ENCODE data around the gene GOLGA8Q.
"Not testable (repeated sequence)": the region's sequence is repeated elsewhere in the genome, so short reads cannot be mapped to it uniquely, and the experiment has no call there.

The GOLGA8Q gene

DNA sequence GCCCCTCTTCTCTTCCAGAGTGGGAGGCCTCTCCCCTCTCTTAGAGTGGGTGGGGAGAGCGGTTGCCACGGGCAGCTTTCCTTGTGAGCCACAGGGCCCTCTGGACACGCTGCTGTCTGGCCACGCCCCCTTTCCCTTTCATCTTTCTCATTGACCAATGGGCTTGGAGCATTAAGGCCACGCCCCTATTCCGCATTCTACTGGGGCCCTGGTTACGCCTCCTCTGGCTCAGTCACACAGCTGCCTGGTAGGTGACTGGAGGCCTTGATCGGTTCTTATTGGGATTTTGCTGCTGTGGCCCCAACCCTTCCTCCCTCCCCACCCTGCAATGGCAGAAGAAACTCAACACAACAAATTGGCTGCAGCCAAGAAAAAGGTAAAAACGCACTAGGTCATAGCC, at the start of gene GOLGA8Q:
TSS of gene GOLGA8Q (plus strand) at position 301 of the 400 bp plus-strand sequence. CDS start at position 329, 28 bp downstream.
- DNase-seq, result not testable (repeated sequence)

DNA sequence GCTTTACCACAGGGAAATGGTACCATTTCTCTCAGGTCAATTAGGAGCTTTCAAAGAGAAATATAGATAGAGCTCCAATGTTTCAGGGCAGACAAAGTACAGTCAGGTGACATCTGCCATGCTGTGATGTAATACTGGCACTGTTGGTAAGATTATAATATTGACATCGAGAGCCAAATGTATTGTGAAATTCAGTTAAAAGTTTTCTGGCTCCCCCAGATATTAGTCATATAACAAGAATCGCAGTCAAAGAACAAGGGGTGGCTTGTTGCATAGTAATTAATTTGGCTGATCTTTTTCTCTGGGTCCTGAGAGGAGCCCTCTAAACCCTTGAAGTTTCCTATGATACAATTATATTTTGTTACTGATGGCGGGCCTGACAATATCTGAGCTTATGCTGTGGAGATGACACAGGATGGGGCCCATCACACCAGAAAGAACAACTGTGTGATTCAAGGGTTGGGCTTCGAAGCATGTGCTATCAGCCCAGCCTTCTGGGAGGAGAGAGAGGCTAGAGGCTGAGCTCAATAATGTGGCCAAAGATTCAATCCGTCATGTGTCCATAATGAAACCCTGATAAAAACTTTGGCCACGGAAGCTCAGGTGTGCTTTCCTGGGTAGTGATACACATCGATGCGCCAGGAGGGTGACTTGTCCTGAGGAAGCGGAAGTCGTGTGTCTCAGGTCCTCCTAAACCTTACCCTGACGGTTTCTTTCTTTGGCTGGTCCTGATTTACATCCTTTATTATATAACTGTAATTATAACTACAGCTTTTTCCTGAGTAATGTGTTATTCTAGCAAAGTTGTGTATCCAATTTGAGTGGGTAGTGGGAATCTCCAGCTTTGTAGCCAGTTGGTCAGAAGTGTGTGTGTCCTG, 48.7 kb upstream of the GOLGA8Q start:
- DNase-seq, result not testable (repeated sequence)

DNA sequence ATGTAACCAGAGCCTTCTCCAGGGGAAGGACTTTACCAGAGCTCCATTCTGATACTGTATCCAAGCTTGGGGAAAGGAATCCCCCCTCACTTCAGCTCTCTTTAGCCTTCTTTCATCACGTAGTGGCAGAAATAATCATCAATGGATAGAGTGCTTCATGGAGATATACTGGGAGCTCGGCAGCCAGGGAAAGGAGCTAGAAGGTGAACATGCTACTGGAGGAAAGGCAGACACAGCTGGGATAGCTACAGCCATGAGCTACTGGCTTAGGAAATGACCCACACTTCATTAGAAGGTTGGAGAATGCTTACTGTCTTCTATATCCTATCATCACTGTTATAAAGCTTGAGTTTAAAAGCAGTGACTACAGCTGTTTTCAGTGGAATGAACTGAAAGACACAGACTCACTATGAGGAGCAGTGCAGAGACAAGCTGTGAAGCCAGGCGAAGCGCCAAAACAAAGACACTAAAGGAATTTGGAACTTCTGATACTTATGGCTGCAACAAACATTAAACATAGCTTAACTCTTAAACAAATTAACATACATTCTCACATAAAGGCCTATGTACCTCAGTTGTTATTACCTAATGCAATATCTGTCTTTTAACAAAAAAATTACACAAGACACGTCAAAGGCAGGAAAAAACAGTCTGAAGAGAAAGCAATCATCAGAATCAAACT, 47.5 kb upstream of the GOLGA8Q start:
- not testable (repeated sequence) for DNase-seq

DNA sequence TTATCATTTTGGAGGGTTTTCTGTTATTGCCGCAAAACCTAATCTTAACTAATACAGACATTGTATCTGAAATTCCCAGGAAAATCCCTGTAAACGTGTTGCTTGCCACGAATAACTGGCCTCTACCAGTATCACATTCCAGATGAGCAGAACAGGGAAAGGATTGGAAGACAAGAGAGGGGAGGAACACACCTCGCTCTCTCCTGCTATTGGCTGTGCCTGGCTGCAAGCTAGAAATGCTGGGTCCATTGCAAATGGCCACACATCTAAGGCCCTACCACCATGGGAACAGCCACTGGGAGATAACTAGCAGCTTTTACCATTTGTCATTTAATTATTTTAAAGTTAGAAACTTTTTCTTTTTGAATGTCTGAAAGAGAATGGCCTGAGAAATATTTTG, 37.3 kb upstream of the GOLGA8Q start:
- DNase-seq, result not testable (repeated sequence)

DNA sequence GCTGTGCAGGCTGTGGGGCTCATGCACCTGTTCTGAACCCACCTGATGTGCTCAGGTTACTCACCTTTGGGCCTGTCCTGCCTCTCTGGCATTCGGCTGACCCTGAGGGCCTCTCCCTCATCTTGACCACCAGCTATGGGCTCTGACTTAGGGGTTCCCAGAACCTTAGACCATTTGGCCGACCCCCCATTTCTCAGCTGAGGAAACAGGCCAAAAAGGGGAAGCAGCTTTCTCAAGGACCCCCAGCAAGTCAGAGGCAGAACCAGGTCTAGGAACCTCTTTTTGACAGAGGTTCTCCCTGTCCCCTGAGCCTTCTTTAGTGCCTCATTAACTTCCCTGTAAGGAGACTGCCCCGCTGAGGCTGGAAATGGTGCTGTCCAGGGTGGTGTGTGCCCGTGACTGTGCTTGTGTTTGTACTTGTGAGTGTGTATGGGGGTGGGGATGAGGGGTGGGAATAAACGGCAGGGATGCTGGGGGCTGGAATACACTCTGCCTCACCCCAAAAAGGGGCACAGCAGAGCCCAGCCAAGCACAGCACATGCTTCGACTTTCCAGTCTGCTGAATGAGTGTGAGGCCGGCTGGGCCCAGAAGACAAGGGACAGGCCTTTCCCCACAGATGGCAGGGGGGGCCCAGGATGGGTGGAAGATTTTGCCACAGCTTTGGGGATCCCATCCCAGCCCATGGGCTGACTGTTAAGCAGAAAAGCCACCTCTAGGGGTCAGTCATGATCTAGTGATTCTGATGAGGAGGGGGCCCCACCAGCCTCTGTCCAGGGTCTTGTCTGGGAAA, 28.2 kb upstream of the GOLGA8Q start:
- DNase-seq, result not testable (repeated sequence)

DNA sequence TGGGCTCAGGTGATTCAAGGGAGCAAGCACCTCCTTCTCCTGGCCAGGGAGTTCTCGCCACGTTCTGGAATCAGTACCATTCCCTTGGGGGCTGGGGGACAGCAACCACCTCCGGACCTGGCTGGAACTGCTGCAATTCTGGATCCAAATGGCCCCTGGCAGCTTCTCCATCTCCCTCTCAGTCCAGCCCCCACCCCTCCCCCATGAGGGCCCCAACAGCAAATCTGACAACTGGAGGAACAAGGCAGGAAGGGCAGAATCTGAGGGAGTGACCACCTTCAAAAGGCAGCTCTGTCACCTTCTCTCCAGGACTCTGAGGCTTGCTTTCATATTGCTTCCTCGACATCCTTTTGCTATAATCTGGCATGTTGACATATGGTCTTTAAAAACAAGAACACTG, 25.9 kb upstream of the GOLGA8Q start:
- DNase-seq, result not testable (repeated sequence)

DNA sequence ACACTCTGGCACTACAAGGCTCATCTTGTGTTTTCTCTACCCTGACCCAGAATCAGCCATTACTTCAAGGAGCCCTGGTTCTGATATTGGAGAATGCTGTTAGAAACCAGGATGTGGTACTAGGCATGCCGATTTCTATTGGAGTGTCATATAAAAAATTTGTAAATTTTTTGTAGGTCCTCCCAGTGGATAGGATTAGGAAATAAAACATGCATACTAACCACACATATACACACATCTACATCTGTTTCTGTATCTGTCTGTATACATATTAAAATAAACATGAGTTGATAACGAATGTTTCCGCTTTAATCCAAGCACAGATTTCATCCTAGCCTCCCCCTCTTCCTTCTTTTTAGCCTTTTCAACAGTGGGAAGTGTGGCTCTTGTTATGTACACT, 22.8 kb upstream of the GOLGA8Q start:
- DNase-seq, result not testable (repeated sequence)

DNA sequence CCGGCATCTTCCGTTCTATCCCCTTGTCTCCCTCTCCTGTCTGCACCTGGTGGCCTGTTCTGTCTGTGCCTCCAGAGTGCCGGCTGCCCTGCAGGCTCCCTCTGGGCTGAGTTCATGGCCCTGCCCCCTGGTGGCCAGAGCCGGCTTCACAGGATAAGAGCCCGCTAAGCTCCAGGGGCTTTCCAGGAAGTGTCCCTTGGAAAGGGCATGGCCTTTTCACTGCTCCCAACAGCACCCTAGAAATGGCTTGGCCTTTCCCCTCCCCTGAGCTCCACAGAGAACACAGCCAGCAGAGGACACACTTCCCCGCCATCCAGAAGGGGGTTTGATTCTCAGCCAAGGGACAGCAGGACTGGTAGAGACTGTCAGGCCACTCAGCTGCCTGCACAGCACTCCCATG, 15.1 kb downstream of the GOLGA8Q start:
- DNase-seq, result not testable (repeated sequence)

DNA sequence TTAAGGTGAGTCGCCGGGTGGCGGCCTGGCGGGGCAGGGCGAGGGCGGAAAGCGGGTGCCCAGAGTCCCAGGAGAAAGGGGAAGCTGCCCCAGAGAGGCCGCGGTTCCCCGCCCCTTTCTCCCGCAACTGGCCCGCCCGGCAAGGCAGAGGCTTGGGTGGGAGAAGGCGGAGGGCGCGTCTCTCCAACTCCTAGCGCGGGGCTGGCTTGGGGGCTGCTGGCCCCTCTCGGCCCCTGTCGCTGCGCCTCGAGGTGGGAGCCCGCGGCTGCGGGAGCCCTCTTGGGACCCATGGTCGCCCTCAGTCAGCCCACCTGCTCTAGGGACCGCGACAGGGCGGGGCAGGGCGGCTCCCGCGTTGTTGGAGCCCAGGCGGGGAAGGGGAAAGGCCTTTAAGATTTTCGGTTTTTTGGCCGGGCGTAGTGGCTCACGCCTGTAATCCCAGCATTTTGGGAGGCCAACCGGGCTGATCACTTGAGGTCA, 21.2 kb downstream of the GOLGA8Q start:
- DNase-seq, result not testable (repeated sequence)

- not testable (repeated sequence) for DNase-seq
Measured at GRCh38 chr15:30579394-30579970, 27.6 kb downstream of the GOLGA8Q start.

DNA sequence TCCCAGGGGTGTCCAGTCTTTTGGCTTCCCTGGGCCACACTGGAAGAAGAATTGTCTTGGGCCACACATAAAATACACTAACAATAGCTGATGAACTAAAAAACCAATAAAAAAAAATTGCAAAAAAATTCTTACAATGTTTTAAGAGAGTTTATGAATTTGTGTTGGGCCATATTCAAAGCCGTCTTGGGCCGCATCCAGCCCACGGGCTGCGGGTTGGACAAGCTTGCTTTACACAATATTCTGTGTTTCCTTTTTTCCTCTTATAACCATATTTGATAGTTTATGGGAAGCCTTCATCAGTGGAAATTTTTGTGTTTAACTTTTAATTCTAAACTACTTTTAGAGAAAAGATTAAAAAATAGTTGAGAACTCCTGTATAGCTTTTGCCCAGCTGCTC, 28.9 kb downstream of the GOLGA8Q start:
- DNase-seq, result not testable (repeated sequence)

DNA sequence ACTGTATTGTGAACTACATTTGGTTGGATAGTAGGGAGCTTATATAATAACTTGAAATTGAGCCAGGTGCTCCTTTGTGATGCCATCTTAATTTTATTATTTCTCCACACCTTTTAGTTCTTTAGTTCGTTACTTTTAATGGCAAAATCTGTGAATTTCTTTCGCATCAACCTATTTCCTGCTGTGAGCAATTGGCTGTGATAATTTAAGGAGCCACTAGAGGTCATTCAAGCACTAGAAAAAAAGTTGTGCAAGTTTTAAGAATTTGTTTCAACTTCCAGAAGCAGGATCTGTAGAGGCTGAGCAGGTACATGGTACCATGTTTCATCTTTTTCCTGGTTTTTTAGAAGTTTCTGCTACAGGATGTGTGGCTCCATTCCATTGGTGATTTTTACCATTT, 47.1 kb downstream of the GOLGA8Q start:
- not testable (repeated sequence) for DNase-seq

DNA sequence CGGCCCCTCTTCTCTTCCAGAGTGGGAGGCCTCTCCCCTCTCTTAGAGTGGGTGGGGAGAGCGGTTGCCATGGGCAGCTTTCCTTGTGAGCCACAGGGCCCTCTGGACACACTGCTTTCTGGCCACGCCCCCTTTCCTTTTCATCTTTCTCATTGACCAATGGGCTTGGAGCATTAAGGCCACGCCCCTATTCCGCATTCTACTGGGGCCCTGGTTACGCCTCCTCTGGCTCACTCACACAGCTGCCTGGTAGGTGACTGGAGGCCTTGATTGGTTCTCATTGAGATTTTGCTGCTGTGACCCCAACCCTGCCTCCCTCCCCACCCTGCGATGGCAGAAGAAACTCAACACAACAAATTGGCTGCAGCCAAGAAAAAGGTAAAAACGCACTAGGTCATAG, 51.9 kb downstream of the GOLGA8Q start, which contains the start of gene GOLGA8H:
TSS of gene GOLGA8H (plus strand) at position 233 of the 400 bp plus-strand sequence. CDS start at position 331, 98 bp downstream.
- not testable (repeated sequence) for DNase-seq

Data from activated naive CD4-positive, alpha-beta T cell treated with Interleukin-2 at 50 U/mL for 16 hours (primary cell).